GM19328 (cell line): ENCODE measurements around the gene RSU1.

ENCODE experiments used
- ATAC-seq: cut with Tn5 transposase; IDR thresholded peaks from one replicate; pipeline ENCODE4 v1.9.1; 2021; ENCODE audit warnings: mild to moderate bottlenecking, moderate library complexity; ENCODE audit not compliant: unreplicated experiment

The RSU1 gene

GRCh38 chr10:16611037-16611436 lies 206.2 kb downstream of the RSU1 start:
- no peak for ATAC-seq

GRCh38 chr10:16609211-16609610 lies 208.0 kb downstream of the RSU1 start:
- no peak for ATAC-seq

GRCh38 chr10:16606923-16607322 lies 210.3 kb downstream of the RSU1 start:
- no peak for ATAC-seq

- ATAC-seq, result no peak
Measured at GRCh38 chr10:16606421-16606820, 210.8 kb downstream of the RSU1 start.

- no peak for ATAC-seq
Measured at GRCh38 chr10:16603308-16603707, 213.9 kb downstream of the RSU1 start.

- no peak for ATAC-seq
Measured at GRCh38 chr10:16602104-16602775, 215.0 kb downstream of the RSU1 start.

- ATAC-seq, result no peak
Measured at GRCh38 chr10:16599662-16600061, 217.6 kb downstream of the RSU1 start.

GRCh38 chr10:16597656-16598055 lies 219.6 kb downstream of the RSU1 start:
- no peak for ATAC-seq

- no peak for ATAC-seq
Measured at GRCh38 chr10:16592378-16592777, 224.8 kb downstream of the RSU1 start.

GRCh38 chr10:16586358-16587138 lies 230.7 kb downstream of the RSU1 start:
- peak; percentile 69 for ATAC-seq

GRCh38 chr10:16585103-16585502 lies 232.1 kb downstream of the RSU1 start:
- ATAC-seq, result no peak

GRCh38 chr10:16583382-16583781 lies 233.8 kb downstream of the RSU1 start:
- no peak for ATAC-seq

- no peak for ATAC-seq
Measured at GRCh38 chr10:16581202-16581601, 236.0 kb downstream of the RSU1 start.

GRCh38 chr10:16570731-16571130 lies 246.5 kb downstream of the RSU1 start:
- ATAC-seq, result peak; percentile 83

GRCh38 chr10:16566202-16566805 lies 250.9 kb downstream of the RSU1 start:
- no peak for ATAC-seq

- ATAC-seq, result no peak
Measured at GRCh38 chr10:16565604-16566003, 251.6 kb downstream of the RSU1 start.

GRCh38 chr10:16562891-16563290 lies 254.3 kb downstream of the RSU1 start:
- no peak for ATAC-seq

- no peak for ATAC-seq
Measured at GRCh38 chr10:16559236-16559773, 257.9 kb downstream of the RSU1 start.

- ATAC-seq, result no peak
Measured at GRCh38 chr10:16547973-16548372, 269.3 kb downstream of the RSU1 start.

GRCh38 chr10:16545116-16545736 lies 272.0 kb downstream of the RSU1 start:
- no peak for ATAC-seq

- no peak for ATAC-seq
Measured at GRCh38 chr10:16544591-16544990, 272.6 kb downstream of the RSU1 start.
